Activated T-helper 1 cell treated with anti-CD3 and anti-CD28 coated beads, Interleukin-12 subunit alpha, Interleukin-12 subunit beta, Interleukin-2, Interleukin-4 antibody, amounts not matched to agents 30 ng/mL and 10 ng/mL and 1 ng/mL, durations not matched to agents 14 hours and 24 hours and 36 hours (primary cell): Measurements from ENCODE around the gene LGALS7. TPM values are rescaled to one million over a fixed set of nuclear protein-coding genes. Genes with fewer than 3 reads are reported as not detected.
"Not testable (repeated sequence)": the region's sequence is repeated elsewhere in the genome, so short reads cannot be mapped to it uniquely, and the experiment has no call there.

Source experiments
- DNase-seq: peaks from one replicate; pipeline ENCODE4 v3.0.0; 2021; ENCODE audit warnings: low spot score
- H3K27ac Mint-ChIP-seq: one replicate; pipeline ENCODE4 v1.8.0; 2021; ENCODE audit warnings: mild to moderate bottlenecking, mixed read lengths
- H3K27me3 Mint-ChIP-seq: one replicate; pipeline ENCODE4 v1.8.0; 2022; ENCODE audit warnings: mild to moderate bottlenecking, moderate library complexity, mixed read lengths; ENCODE audit not compliant: insufficient read depth
- H3K36me3 Mint-ChIP-seq: one replicate; pipeline ENCODE4 v1.8.0; 2021; ENCODE audit warnings: low read depth, mixed read lengths
- H3K4me1 Mint-ChIP-seq: one replicate; pipeline ENCODE4 v1.8.0; 2021; ENCODE audit warnings: low read depth, mixed read lengths
- H3K4me3 Mint-ChIP-seq: one replicate; pipeline ENCODE4 v1.8.0; 2021; ENCODE audit warnings: mild to moderate bottlenecking, moderate library complexity, mixed read lengths
- H3K9me3 Mint-ChIP-seq: one replicate; pipeline ENCODE4 v1.8.0; 2021; ENCODE audit warnings: mixed read lengths
- intact Hi-C: fragments of 100-400 bp; cut with micrococcal nuclease; formaldehyde crosslinking; loops from one replicate; pipeline ENCODE4 v1.15.1; 2024
- total RNA-seq: library from RNA; stranded (reverse); gene quantifications from 2 replicates; pipeline ENCODE4 v1.2.3, GENCODE V29; 2022

Gene LGALS7
- total RNA-seq, 1 donor from 2014 or later: not detected

DNA sequence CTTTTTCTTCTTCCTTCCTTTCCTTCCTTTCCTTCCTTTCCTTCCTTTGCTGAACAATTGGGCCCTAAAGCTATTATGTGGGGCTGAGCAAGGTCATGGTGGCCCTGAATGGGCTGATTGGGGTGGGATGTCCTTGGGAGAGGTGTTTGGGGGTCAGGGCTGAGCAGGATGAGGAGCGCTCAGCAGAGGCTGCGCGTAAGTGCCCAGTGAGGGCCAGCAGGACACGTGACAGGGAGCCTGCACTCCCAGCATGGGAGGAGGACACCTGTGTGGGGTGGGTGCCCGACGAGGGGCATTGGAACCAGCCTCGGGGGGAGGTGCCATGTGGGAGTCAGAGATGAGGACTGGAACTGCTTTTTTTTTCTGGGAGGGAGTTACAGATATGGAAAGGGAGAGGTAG lies 5.4 kb upstream of the LGALS7 start:
- H3K36me3 Mint-ChIP-seq: no peaks in the 10 kb centered on the region
- no peak for DNase-seq
- no peak overlapping the region for H3K4me3 Mint-ChIP-seq
- H3K27ac Mint-ChIP-seq: no peak overlapping the region
- intact Hi-C loops: no loop called here
- H3K9me3 Mint-ChIP-seq: no peaks in the 10 kb centered on the region
- H3K27me3 Mint-ChIP-seq: peaks cover 15% of the 10 kb centered on the region
- H3K4me1 Mint-ChIP-seq: no peaks in the 10 kb centered on the region

DNA sequence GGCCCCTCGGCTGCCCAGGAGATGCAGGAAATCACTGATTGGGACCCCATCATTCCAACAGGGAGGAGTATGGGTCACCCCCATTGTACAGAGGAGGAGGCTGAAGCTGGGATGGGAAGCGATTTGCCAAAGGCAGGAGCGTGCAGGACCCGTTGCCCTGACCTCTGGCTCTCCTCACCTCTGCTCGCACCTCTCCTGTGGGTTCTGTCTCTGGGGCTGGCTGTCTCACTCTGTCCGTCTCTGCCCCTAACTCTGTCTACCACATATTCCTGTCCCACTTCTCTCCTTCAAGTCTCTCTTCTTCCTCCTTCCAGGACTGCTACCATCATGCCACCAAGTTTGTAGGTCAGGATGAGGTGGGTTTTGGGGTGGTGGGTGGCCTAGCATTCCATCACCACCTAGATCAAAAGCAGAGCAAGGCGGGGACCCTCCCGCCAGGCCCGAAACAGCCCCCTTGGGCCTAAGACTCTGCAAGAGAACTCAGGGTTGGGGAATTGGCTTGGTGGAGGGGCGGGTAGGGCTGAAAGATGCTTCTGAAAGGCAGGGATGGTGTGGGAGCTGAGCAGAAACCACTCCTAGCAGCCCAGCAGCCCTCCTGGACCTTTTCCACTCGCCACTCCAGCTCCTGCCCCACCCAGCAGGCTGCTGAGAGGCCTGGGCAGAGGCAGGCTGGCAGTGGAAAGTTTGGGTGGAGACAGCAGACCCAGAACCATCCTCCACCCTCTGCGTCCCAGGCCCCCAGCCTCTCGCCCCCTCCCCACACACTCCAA lies 1.0 kb upstream of the LGALS7 start:
- H3K27me3 Mint-ChIP-seq: peaks cover 4% of the 10 kb centered on the region
- no peak overlapping the region for H3K27ac Mint-ChIP-seq
- H3K9me3 Mint-ChIP-seq: no peaks in the 10 kb centered on the region
- intact Hi-C loops: no loop called here
- DNase-seq: no peak
- no peaks in the 10 kb centered on the region for H3K36me3 Mint-ChIP-seq
- no peak overlapping the region for H3K4me3 Mint-ChIP-seq
- H3K4me1 Mint-ChIP-seq: peaks cover 3% of the 10 kb centered on the region

GRCh38 chr19:38771569-38771968 lies 1.7 kb downstream of the LGALS7 start:
- H3K36me3 Mint-ChIP-seq, H3K9me3 Mint-ChIP-seq, H3K4me1 Mint-ChIP-seq, DNase-seq, H3K27ac Mint-ChIP-seq, H3K4me3 Mint-ChIP-seq, intact Hi-C loops, H3K27me3 Mint-ChIP-seq: not testable (repeated sequence)

DNA sequence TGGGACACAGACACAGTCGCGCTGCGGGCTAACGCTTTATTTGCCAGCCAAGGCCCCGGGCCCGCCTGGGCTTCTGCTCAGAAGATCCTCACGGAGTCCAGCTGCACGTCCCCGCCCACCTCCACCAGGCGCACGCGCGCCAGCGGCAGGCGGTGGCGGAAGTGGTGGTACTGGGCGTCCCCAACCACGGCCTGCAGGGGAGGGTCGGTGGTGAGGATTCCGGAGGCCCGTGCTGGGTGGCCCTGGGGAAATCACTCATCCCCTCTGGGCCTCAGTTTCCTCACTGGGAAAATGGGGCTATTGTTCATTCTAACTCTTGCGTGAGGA lies 2.4 kb downstream of the LGALS7 start:
- H3K4me3 Mint-ChIP-seq, H3K27me3 Mint-ChIP-seq, intact Hi-C loops, H3K9me3 Mint-ChIP-seq, H3K27ac Mint-ChIP-seq, H3K36me3 Mint-ChIP-seq, H3K4me1 Mint-ChIP-seq, DNase-seq: not testable (repeated sequence)

GRCh38 chr19:38770228-38770948 lies 2.9 kb downstream of the LGALS7 start:
- H3K27me3 Mint-ChIP-seq, intact Hi-C loops, H3K9me3 Mint-ChIP-seq, H3K4me3 Mint-ChIP-seq, DNase-seq, H3K36me3 Mint-ChIP-seq, H3K4me1 Mint-ChIP-seq, H3K27ac Mint-ChIP-seq: not testable (repeated sequence)

GRCh38 chr19:38769635-38770211 lies 3.6 kb downstream of the LGALS7 start:
- Mint-ChIP-seq H3K36me3 (no peaks in the 10 kb centered on the region), H3K9me3 (no peaks in the 10 kb centered on the region)

GRCh38 chr19:38766276-38767047 lies 6.9 kb downstream of the LGALS7 start:
- Mint-ChIP-seq H3K27me3 (peaks cover 2% of the 10 kb centered on the region), H3K9me3 (no peaks in the 10 kb centered on the region), H3K36me3 (no peaks in the 10 kb centered on the region), H3K4me3 (no peak overlapping the region), H3K4me1 (peaks cover 6% of the 10 kb centered on the region), H3K27ac (no peak overlapping the region)
- DNase-seq: no peak
- intact Hi-C loops: no loop called here

More at GRCh38 chr19:38769635-38770211, 3.6 kb downstream of the LGALS7 start:
- peak; percentile 87 for DNase-seq
- Mint-ChIP-seq H3K27me3 (peaks cover 2% of the 10 kb centered on the region), H3K4me1 (peaks cover 6% of the 10 kb centered on the region), H3K4me3 (peak overlapping the region; percentile 49), H3K27ac (peak overlapping the region; percentile 40)
- intact Hi-C loops: loop anchor here (2.0 kb wide), 2 partner anchors 61 to 79 kb away; partner anchors contain the start of genes ECH1 and HNRNPL

GRCh38 chr19:38765214-38765613 lies 8.1 kb downstream of the LGALS7 start:
- DNase-seq: no peak
- intact Hi-C loops: no loop called here
- no peak overlapping the region for H3K27ac Mint-ChIP-seq
- peaks cover 6% of the 10 kb centered on the region for H3K4me1 Mint-ChIP-seq
- H3K4me3 Mint-ChIP-seq: no peak overlapping the region
- H3K36me3 Mint-ChIP-seq: no peaks in the 10 kb centered on the region
- peaks cover 2% of the 10 kb centered on the region for H3K27me3 Mint-ChIP-seq
- no peaks in the 10 kb centered on the region for H3K9me3 Mint-ChIP-seq

DNA sequence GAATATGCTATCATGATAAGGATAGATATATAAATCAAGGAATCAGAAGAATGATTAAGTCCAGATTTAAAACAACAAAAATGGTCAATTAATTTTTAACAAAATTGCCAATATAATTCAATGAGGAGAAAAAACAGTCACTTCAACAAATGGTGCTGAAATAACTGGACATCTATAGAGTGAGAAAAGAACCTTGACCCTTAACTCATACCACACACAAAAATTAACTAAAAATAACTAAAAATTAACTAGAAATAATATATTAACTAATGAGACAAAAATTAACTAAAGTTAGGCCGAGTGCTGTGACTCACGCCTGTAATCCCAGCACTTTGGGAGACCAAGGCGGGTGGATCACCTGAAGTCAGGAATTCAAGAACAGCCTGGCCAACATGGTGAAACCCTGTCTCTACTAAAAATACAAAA lies 9.5 kb downstream of the LGALS7 start:
- H3K9me3 Mint-ChIP-seq: no peaks in the 10 kb centered on the region
- H3K27ac Mint-ChIP-seq: no peak overlapping the region
- DNase-seq: no peak
- intact Hi-C loops: no loop called here
- peaks cover 2% of the 10 kb centered on the region for H3K27me3 Mint-ChIP-seq
- no peaks in the 10 kb centered on the region for H3K36me3 Mint-ChIP-seq
- no peak overlapping the region for H3K4me3 Mint-ChIP-seq
- no peaks in the 10 kb centered on the region for H3K4me1 Mint-ChIP-seq

- H3K36me3 Mint-ChIP-seq, DNase-seq, H3K27me3 Mint-ChIP-seq, H3K4me3 Mint-ChIP-seq, H3K9me3 Mint-ChIP-seq, intact Hi-C loops, H3K27ac Mint-ChIP-seq, H3K4me1 Mint-ChIP-seq: not testable (repeated sequence)
Measured at GRCh38 chr19:38761884-38762389, 11.4 kb downstream of the LGALS7 start.

DNA sequence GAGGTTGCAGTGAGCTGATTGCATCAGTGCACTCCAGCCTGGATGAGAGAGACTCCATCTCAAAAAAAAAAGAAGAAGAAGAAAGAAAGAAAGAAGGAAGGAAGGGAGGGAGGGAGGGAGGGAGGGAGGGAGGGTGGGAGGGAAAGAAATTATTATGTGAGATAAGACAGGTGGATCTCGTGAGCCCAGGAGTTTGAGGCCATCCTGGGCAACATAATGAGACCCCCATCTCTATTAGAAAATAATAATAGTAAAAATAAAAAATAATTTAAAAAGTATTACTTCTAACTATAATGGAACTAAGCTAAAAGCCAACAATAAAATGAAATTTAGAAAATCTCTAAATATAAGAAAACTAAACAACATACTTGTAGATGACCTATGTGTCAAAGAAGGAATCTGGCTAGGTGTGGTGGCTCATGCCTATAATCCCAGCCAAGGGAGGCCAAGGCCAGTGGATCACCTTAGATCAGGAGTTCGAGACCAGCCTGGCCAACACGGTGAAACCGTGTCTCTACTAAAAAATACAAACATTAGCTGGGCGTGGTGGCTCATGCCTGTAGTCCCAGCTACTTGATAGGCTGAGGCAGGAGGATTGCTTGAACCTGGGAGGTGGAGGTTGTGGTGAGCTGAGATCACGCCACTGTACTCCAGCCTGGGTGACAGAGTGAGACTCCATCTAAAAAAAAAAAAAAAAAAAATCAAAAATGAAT lies 12.4 kb downstream of the LGALS7 start:
- H3K27ac Mint-ChIP-seq, H3K4me1 Mint-ChIP-seq, DNase-seq, H3K9me3 Mint-ChIP-seq, H3K4me3 Mint-ChIP-seq, H3K36me3 Mint-ChIP-seq, intact Hi-C loops, H3K27me3 Mint-ChIP-seq: not testable (repeated sequence)

DNA sequence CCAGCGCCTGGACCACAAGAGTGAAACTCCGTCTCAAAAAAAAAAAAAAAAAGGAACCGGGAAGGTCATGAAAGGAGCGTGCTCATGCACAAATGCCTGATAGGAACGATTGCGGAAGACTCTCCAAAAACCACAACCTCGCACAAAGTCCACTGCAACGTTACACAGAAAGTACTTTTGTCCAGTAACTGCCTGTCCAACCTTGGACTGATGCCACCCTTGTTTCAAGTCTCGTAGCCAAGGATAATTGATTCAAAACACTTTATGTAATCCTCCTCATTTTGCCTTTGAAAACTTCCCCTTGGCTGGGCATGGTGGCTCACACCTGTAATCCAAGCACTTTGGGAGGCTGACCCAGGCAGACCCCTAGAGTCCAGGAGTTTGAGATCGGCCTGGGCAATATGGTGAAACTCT lies 13.7 kb downstream of the LGALS7 start:
- Mint-ChIP-seq H3K4me3 (no peak overlapping the region), H3K9me3 (no peaks in the 10 kb centered on the region), H3K27me3 (peaks cover 2% of the 10 kb centered on the region), H3K27ac (no peak overlapping the region), H3K4me1 (no peaks in the 10 kb centered on the region), H3K36me3 (no peaks in the 10 kb centered on the region)
- DNase-seq: no peak
- intact Hi-C loops: no loop called here
